Measurements from ENCODE around the gene PSMC3.

PSMC3 gene

GRCh38 chr11:47448566-47449427 is 22.6 kb upstream of the PSMC3 start, which contains the start of gene RAPSN:
Gene RAPSN, minus strand, starts transcription at chr11:47449136. Its CDS starts 172 bp downstream, at chr11:47448964.
- TF ChIP-seq CTCF (IDR thresholded peaks at IDR 0.05; ENCODE audit: insufficient read depth, low read length, poor library complexity, severe bottlenecking), result no peak
- Histone ChIP-seq H3K36me3 (ENCODE audit: control insufficient read depth, insufficient read depth, low read length) (no peaks in the 10 kb centered on the region), H3K4me3 (replicated peaks; ENCODE audit: low read depth, low read length) (no peak within 1 kb of the TSS), H3K27me3 (replicated peaks; ENCODE audit: control insufficient read depth, insufficient read depth, low read length) (no peaks in the 10 kb centered on the region)
- no peak for DNase-seq (ENCODE audit: extremely low read depth, insufficient read length)

GRCh38 chr11:47447906-47448305 is 21.7 kb upstream of the PSMC3 start:
- Histone ChIP-seq H3K27me3 (replicated peaks; ENCODE audit: control insufficient read depth, insufficient read depth, low read length) (no peaks in the 10 kb centered on the region), H3K36me3 (ENCODE audit: control insufficient read depth, insufficient read depth, low read length) (no peaks in the 10 kb centered on the region)
- DNase-seq (ENCODE audit: extremely low read depth, insufficient read length), result no peak

GRCh38 chr11:47446833-47447232 is 20.6 kb upstream of the PSMC3 start:
- Histone ChIP-seq H3K4me3 (replicated peaks; ENCODE audit: low read depth, low read length) (no peak overlapping the region), H3K36me3 (ENCODE audit: control insufficient read depth, insufficient read depth, low read length) (no peaks in the 10 kb centered on the region), H3K27me3 (replicated peaks; ENCODE audit: control insufficient read depth, insufficient read depth, low read length) (no peaks in the 10 kb centered on the region)
- no peak for DNase-seq (ENCODE audit: extremely low read depth, insufficient read length)
- no peak for TF ChIP-seq CTCF (IDR thresholded peaks at IDR 0.05; ENCODE audit: insufficient read depth, low read length, poor library complexity, severe bottlenecking)

More at GRCh38 chr11:47447906-47448305, 21.7 kb upstream of the PSMC3 start:
- no peak for TF ChIP-seq CTCF (IDR thresholded peaks at IDR 0.05; ENCODE audit: insufficient read depth, low read length, poor library complexity, severe bottlenecking)
- no peak overlapping the region for H3K4me3 ChIP-seq (replicated peaks; ENCODE audit: low read depth, low read length)

- Histone ChIP-seq H3K36me3 (ENCODE audit: control insufficient read depth, insufficient read depth, low read length) (no peaks in the 10 kb centered on the region), H3K27me3 (replicated peaks; ENCODE audit: control insufficient read depth, insufficient read depth, low read length) (no peaks in the 10 kb centered on the region), H3K4me3 (replicated peaks; ENCODE audit: low read depth, low read length) (no peak overlapping the region)
- no peak for TF ChIP-seq CTCF (IDR thresholded peaks at IDR 0.05; ENCODE audit: insufficient read depth, low read length, poor library complexity, severe bottlenecking)
- no peak for DNase-seq (ENCODE audit: extremely low read depth, insufficient read length)
Observed at GRCh38 chr11:47445840-47446239, 19.6 kb upstream of the PSMC3 start.

GRCh38 chr11:47443817-47444216 is 17.6 kb upstream of the PSMC3 start:
- DNase-seq (ENCODE audit: extremely low read depth, insufficient read length), result no peak
- H3K36me3 ChIP-seq (ENCODE audit: control insufficient read depth, insufficient read depth, low read length), result no peaks in the 10 kb centered on the region
- H3K4me3 ChIP-seq (replicated peaks; ENCODE audit: low read depth, low read length), result no peak overlapping the region
- no peak for TF ChIP-seq CTCF (IDR thresholded peaks at IDR 0.05; ENCODE audit: insufficient read depth, low read length, poor library complexity, severe bottlenecking)
- H3K27me3 ChIP-seq (replicated peaks; ENCODE audit: control insufficient read depth, insufficient read depth, low read length), result no peaks in the 10 kb centered on the region

Data from GM06990 (cell line).